ENCODE measurements around the gene RPS6KL1. TPM values are rescaled to one million over a fixed set of nuclear protein-coding genes. Genes with fewer than 3 reads are reported as not detected.
A peak's percentile ranks its signal among the peaks of the same experiment; 100 is the strongest.

The RPS6KL1 gene
- total RNA-seq, 1 experiment from 2014 or later: 18.8 TPM

- H2AFZ ChIP-seq (ENCODE audit: low read length): no peak overlapping the region
- no peak overlapping the region for H3K9ac ChIP-seq (ENCODE audit: extremely low read depth, insufficient read length, low read length)
- no peak for DNase-seq
- H3K36me3 Mint-ChIP-seq (ENCODE audit: insufficient read depth in 1 of 3, low read depth in 3 of 3): peaks cover 6 to 24% (median 6%) of the 10 kb centered on the region in 3 experiments
- H3K18ac ChIP-seq (ENCODE audit: insufficient read length, low read depth, low read length): no peak overlapping the region
- H3K27ac ChIP-seq (ENCODE audit: insufficient read length, low read depth, low read length): no peak overlapping the region
- H2BK20ac ChIP-seq (ENCODE audit: low read depth, low read length, poor library complexity, severe bottlenecking): no peak overlapping the region
- H2BK15ac ChIP-seq (ENCODE audit: low read depth, low read length): no peak overlapping the region
- H3K27me3 ChIP-seq (ENCODE audit: insufficient read depth, low read length): no peaks in the 10 kb centered on the region
- H2AK5ac ChIP-seq (ENCODE audit: insufficient read length, low read length): no peak overlapping the region
- no peak overlapping the region for H2BK12ac ChIP-seq (ENCODE audit: insufficient read length, low read depth, low read length)
- H4K91ac ChIP-seq (ENCODE audit: insufficient read length, low read depth, low read length): no peak overlapping the region
- no peak overlapping the region for H4K5ac ChIP-seq (ENCODE audit: insufficient read length, low read depth, low read length)
- no peak for TF ChIP-seq CTCF (conservative IDR thresholded peaks at IDR 0.05)
- no peaks in the 10 kb centered on the region for H3K23me2 ChIP-seq (ENCODE audit: insufficient read length, low read depth, low read length, poor library complexity, severe bottlenecking)
- no peaks in the 10 kb centered on the region for H3K4me1 ChIP-seq (ENCODE audit: insufficient read depth, low read length)
- H3K9me3 Mint-ChIP-seq: no peaks in the 10 kb centered on the region
- H2BK120ac ChIP-seq (ENCODE audit: low read depth, low read length, poor library complexity, severe bottlenecking): no peak overlapping the region
- H3K4ac ChIP-seq (ENCODE audit: low read depth, low read length): no peak overlapping the region
- no CpG with 5 or more reads among the region's 6 CpGs for WGBS (ENCODE audit: extremely low coverage, insufficient read length, low lambda C conversion rate)
- H4K20me1 ChIP-seq (ENCODE audit: control insufficient read depth, insufficient read depth, insufficient read length): no peaks in the 10 kb centered on the region
- H3K79me2 ChIP-seq (ENCODE audit: insufficient read depth, low read length): no peaks in the 10 kb centered on the region
- no peaks in the 10 kb centered on the region for H3K79me1 ChIP-seq (ENCODE audit: insufficient read depth, low read depth, low read length, poor library complexity, severe bottlenecking)
- peak overlapping the region in 2 of 3 experiments; percentile 58 to 88; a peak in 2 of 7 replicates for H3K27ac Mint-ChIP-seq
- H3K4me1 Mint-ChIP-seq: peaks cover 12 to 15% of the 10 kb centered on the region in 2 experiments
- no peak overlapping the region for H3T11ph ChIP-seq (ENCODE audit: low read length)
- H3K56ac ChIP-seq (ENCODE audit: insufficient read length, low read depth, low read length): no peak overlapping the region
- H3K14ac ChIP-seq (ENCODE audit: insufficient read depth, low read length): no peak overlapping the region; the same call in 1 of the 2 replicates
- no peak overlapping the region for H4K8ac ChIP-seq (replicated peaks; ENCODE audit: insufficient read length, low read depth, low read length)
- H2BK5ac ChIP-seq (ENCODE audit: insufficient read length, low read length): no peak overlapping the region
- no peak overlapping the region for H3K4me2 ChIP-seq (ENCODE audit: insufficient read depth, insufficient read length, low read length)
- no peaks in the 10 kb centered on the region for H3K9me3 ChIP-seq (ENCODE audit: control insufficient read depth, low read depth, low read length)
- H3K23ac ChIP-seq (ENCODE audit: insufficient read length, low read depth, low read length): no peak overlapping the region
- H3K27me3 Mint-ChIP-seq (ENCODE audit: low read depth): no peaks in the 10 kb centered on the region; the same call in 1 of the 2 replicates
- H3K4me3 Mint-ChIP-seq: no peak overlapping the region
Observed at GRCh38 chr14:74907744-74908143, 15.3 kb downstream of the RPS6KL1 start.
